ENCODE data around the gene TTC3.

The TTC3 gene

GRCh38 chr21:37060296-37060695, 12.8 kb upstream of the TTC3 start:
- peak; percentile 82 for DNase-seq

GRCh38 chr21:37061926-37062592, 11.0 kb upstream of the TTC3 start:
- DNase-seq: no peak

DNA sequence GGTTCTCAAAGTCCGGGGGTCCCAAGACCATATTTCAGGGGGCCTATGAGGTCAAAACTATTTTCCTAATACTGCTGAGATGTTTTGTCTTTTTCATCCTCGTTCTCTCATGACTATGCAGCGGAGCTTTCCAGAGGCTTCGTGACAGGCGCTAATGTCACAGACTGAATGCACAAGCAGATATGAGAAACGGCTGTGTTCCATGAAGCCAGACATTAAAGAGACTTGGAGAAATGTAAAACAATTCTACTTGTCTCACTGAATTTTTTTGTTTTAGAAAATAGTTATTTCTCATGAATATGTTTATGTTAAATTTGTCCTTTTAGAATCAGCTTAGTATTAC, 10.5 kb upstream of the TTC3 start:
- DNase-seq: no peak

- DNase-seq: no peak
Measured at GRCh38 chr21:37063433-37063832, 9.6 kb upstream of the TTC3 start.

- no peak for DNase-seq
Measured at GRCh38 chr21:37064841-37065240, 8.2 kb upstream of the TTC3 start.

GRCh38 chr21:37065561-37066177, 7.4 kb upstream of the TTC3 start:
- no peak for DNase-seq

GRCh38 chr21:37071561-37072273, 1.3 kb upstream of the TTC3 start:
- no peak for DNase-seq

DNA sequence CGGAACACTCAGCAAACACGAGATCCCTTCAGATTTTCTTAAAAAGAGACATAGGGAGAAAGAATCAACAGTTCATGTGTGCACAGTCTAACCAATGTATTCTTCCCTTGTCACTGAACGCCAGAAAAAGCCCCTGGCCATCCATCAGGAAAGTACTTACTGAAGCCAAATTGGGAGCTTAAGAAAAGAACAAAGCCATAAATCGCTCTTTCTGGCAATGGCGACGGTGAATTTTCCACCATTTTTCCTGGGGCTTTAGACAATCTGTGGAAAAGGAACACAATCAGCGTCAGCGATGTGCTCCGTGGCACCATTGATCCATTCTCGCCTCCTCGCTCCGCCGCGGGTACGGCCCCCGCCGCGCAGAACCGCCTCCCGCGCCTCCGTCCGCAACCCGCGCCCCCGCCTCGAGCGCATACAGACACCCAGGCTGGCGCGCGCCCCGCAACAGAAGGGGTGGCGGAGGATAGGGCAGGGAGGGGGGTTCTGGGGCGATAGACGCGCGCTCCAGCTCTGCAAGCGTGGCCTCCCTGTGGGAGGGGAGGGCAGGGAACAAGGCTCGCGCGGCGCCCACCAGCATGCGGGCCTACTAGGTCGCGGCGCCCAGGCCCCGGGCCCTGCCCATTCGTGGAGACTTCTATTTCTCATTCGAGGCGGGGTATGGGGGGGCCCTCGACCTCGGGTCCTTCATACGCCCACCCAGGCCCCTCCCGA, 623 bp upstream of the TTC3 start:
- peak; percentile 86 for DNase-seq

GRCh38 chr21:37073417-37074196, 553 bp downstream of the TTC3 start:
- DNase-seq: peak; percentile 38

DNA sequence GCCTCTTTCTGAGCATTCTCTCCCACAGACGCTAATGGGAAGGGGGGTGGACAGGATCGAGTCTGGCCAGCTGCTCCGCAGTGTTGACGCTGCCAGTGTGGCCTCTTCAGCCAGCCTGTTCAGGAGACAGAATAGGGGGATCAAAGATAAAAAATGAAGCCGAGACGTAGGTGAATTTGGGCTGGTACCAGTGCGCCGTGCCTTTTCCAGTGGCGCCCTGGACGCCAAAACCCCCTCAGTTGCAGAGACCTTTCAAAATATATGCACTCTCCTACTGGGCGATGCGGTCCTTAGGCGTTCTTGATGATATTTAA, 1.1 kb downstream of the TTC3 start:
- DNase-seq: no peak

GRCh38 chr21:37074546-37074945, 1.5 kb downstream of the TTC3 start:
- DNase-seq: no peak

DNA sequence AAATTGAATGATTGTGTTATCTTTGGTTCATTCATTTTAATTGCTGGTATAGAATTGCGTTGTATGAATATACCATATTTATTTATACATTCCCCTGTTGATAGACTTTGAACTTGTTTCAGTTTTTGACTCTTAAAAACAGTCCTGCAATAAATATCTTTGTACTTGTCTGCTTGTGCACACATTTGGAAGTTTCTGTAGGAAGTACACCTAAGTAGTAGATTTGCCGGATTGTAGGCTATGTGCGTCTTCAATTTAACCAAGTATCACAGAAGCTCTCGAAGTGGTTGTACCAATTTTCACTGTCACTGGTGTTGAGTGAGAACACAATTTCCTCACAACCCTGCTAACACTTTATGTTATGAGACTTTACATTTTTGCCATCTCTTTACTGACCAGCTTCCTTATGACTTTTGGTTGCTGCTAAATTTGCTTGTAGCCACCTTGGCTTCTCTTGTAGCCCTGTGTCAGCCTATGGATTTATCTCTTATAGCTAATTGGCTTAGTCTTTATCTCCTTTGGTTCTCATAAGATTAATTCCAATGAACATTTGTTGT, 2.2 kb downstream of the TTC3 start:
- no peak for DNase-seq

DNA sequence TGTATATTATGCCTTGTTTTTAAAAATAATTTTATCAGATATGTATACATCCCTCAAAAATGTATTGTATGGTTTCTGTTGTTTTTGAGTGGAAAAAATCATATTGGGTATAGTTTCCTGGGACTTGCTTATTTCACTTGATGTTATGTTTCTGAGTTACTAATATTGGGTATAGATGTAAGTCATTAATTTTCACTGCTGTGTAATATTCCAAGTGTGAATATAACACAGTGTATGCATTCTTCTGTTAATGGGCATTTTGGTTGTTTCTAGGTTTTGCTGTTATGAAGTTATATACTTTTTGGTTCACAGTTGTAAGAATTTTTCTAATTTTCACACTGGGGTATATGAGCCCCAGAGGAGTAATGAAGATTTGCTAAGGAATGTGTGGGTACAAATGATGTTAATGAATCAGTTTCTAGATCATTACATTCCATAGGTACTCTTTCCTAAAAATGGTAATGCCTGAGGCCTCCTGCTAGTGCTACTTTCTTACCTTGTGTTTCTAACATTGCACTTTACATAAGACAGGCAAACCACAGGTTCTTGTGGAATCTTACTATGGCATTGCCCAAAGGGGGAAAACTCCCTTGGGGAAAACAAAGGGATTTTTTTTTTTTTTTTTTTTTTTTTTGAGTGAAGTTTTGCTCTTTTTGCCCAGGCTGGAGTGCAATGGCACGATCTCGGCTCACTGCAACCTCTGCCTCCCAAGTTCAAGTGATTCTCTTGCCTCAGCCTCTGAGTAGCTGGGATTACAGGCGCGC, 3.2 kb downstream of the TTC3 start:
- DNase-seq: no peak

DNA sequence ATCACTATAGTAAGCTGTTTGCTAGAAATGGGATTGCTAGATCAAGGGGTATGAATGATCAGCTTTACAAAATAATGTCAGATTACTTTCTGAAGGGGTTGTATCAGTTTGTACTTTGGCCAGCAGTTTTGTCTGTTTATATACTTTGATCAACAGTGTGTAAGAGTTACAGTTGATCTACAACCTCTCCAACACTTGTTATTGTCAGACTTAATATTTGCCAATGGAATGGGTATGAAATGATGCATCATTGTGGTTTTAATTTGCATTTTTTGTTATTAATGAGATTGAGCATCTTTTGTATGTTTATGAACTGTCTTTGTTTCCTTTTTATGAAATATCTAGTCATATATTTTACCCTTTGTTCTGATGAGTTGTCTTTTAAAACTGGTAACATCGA, 4.3 kb downstream of the TTC3 start:
- no peak for DNase-seq

- no peak for DNase-seq
Measured at GRCh38 chr21:37079211-37079824, 6.3 kb downstream of the TTC3 start.

DNA sequence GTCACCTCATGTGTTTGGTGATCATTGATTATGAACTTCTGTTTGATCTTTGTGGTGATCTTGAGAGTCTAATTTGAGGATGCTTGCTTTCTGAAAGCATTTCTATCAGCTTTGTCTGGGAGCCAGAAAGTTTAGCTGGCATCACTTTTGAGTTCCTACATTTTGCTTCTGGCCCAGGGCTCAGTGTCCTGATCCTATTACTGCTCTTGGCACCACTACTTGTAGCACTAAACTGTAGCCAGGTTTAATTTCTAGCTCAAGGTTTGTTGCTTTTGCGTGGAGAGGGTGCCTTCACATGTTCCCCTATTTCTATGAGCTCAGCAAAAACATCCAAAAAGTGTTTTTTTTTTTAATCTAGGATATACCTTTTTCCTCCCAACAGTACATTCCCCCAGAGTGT, 9.3 kb downstream of the TTC3 start:
- DNase-seq: no peak

DNA sequence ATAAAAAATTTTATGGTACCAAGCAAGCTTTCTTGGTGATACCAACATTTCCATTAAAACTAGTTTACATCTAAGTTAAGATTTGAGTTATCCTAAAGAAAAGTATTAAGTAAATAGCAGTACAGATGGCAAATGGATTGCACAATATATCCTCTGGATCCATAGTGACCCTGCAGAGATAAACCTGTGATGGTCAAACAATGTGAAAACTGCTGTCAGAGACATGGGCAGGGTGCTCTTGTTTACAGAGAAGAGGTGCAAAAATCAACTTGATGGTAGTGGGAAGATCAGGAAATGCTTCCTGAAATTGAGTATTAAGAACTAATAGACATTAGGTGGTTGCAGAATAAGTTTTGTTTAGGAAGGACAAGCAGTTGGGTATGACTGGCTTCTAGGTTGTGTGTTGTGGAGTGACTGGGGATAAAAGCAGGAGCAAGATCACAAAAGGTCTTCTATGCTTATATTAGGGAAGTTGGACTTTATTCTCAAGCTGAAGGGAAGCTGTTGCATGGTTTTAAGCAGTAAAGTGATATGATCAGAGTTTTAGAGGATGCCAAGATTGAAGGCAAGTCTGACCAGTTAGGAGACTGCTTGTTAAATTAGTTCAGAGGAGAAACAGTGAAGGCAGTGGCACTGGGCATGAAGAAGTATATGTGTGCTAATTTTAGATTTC, 9.9 kb downstream of the TTC3 start:
- DNase-seq: no peak

DNA sequence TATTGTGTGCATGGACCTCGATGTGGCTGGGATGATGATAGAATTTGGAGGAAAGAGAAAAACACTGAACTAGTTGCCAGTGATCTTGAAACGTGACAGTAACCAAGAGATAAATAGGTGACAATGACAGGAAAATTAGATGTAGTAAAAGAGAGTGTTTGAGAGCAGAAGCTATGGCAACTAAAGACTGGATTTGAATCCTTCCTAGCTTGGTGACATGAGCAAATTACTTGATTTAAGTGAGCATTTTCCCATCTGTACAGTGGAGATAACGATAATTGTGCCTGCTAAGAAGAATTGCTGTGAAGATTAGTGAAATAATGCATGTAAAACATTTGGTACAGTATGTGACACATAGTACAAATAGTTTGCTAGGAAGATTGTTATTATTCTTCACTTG, 12.7 kb downstream of the TTC3 start:
- DNase-seq: no peak

GRCh38 chr21:37087188-37087587, 14.1 kb downstream of the TTC3 start:
- DNase-seq: no peak

DNA sequence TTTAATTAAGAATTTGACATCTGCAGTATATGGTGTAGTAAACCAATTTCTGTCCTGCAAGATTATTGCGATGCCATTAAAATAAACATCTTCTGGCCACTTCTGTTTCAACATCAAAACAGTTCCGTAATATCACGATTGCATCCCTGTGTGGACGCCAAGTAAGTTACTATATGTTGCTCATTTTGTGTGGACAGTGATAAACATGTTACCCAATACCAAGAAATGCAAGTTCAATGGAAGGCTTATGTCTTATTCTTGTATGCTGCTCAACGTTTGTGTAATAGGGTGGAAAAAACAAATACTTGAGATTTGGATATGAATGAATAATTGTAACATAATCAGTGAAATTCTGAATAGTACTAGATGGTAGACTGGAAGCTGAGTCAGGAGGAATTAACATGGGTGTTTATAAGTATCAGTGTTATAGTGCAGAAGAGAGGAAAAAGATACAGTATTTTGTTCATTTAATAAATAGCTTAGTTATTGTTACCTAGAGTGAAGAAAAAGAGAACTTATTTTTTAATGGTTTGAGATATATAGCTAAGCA, 15.2 kb downstream of the TTC3 start:
- no peak for DNase-seq

- DNase-seq: no peak
Measured at GRCh38 chr21:37093977-37094376, 20.9 kb downstream of the TTC3 start.
